H9 (cell line): ENCODE measurements around the gene SYT7. TPM values are rescaled to one million over a fixed set of nuclear protein-coding genes. Genes with fewer than 3 reads are reported as not detected.

Source experiments
- DNase-seq: peaks from one replicate; pipeline ENCODE4 v3.0.0-alpha.2; 2017
- H2AFZ ChIP-seq: one replicate; pipeline ENCODE4 v1.6.1; 2013; ENCODE audit warnings: mild to moderate bottlenecking, low read length, control low read depth, moderate library complexity
- H2AK5ac ChIP-seq: 2 replicates; pipeline ENCODE4 v1.6.1; 2013; ENCODE audit warnings: low read length, control low read depth, mixed read lengths; ENCODE audit not compliant: insufficient read length
- H2BK120ac ChIP-seq: one replicate; pipeline ENCODE4 v1.6.1; 2013; ENCODE audit warnings: low read depth, mild to moderate bottlenecking, low read length, control low read depth, inconsistent platforms; ENCODE audit not compliant: poor library complexity, severe bottlenecking
- H2BK12ac ChIP-seq: 2 replicates; pipeline ENCODE4 v1.6.1; 2013; ENCODE audit warnings: low read length, control low read depth, mixed read lengths, low read depth; ENCODE audit not compliant: insufficient read length
- H2BK15ac ChIP-seq: 2 replicates; pipeline ENCODE4 v1.6.1; 2013; ENCODE audit warnings: low read depth, low read length, control low read depth
- H2BK20ac ChIP-seq: one replicate; pipeline ENCODE4 v1.6.1; 2013; ENCODE audit warnings: low read depth, mild to moderate bottlenecking, low read length, control low read depth, inconsistent platforms; ENCODE audit not compliant: poor library complexity, severe bottlenecking
- H2BK5ac ChIP-seq: 2 replicates; pipeline ENCODE4 v1.6.1; 2013; ENCODE audit warnings: low read length, control low read depth, mixed read lengths; ENCODE audit not compliant: insufficient read length
- H3K14ac ChIP-seq: 2 replicates; pipeline ENCODE4 v1.6.1; 2013; ENCODE audit warnings: low read length, control low read depth; ENCODE audit not compliant: insufficient read depth
- H3K18ac ChIP-seq: 2 replicates; pipeline ENCODE4 v1.6.1; 2013; ENCODE audit warnings: low read depth, mild to moderate bottlenecking, mixed read lengths, low read length, control low read depth; ENCODE audit not compliant: insufficient read length
- H3K23ac ChIP-seq: 2 replicates; pipeline ENCODE4 v1.6.1; 2013; ENCODE audit warnings: low read length, control low read depth, mixed read lengths, low read depth; ENCODE audit not compliant: insufficient read length
- H3K23me2 ChIP-seq: 2 replicates; pipeline ENCODE4 v1.6.1; 2013; ENCODE audit warnings: low read depth, mild to moderate bottlenecking, mixed read lengths, low read length, control low read depth; ENCODE audit not compliant: insufficient read length, poor library complexity, severe bottlenecking
- H3K27ac ChIP-seq: 2 replicates; pipeline ENCODE4 v1.5.1; 2013; ENCODE audit warnings: low read length, control low read depth, mixed read lengths, low read depth; ENCODE audit not compliant: insufficient read length
- H3K27me3 ChIP-seq: 2 replicates; pipeline ENCODE4 v1.6.1; 2013; ENCODE audit warnings: low read length, control low read depth, inconsistent platforms; ENCODE audit not compliant: insufficient read depth
- H3K4ac ChIP-seq: 2 replicates; pipeline ENCODE4 v1.6.1; 2013; ENCODE audit warnings: low read depth, mild to moderate bottlenecking, control low read depth, inconsistent platforms, low read length, moderate library complexity
- H3K4me1 ChIP-seq: 2 replicates; pipeline ENCODE4 v1.6.1; 2013; ENCODE audit warnings: low read length, control low read depth, inconsistent platforms; ENCODE audit not compliant: insufficient read depth
- H3K4me2 ChIP-seq: 2 replicates; pipeline ENCODE4 v1.6.1; 2013; ENCODE audit warnings: low read length, control low read depth, mixed read lengths; ENCODE audit not compliant: insufficient read length, insufficient read depth
- H3K56ac ChIP-seq: 2 replicates; pipeline ENCODE4 v1.6.1; 2013; ENCODE audit warnings: low read depth, mild to moderate bottlenecking, mixed read lengths, low read length, control low read depth; ENCODE audit not compliant: insufficient read length
- H3K79me1 ChIP-seq: 2 replicates; pipeline ENCODE4 v1.6.1; 2013; ENCODE audit warnings: low read depth, mild to moderate bottlenecking, moderate library complexity, low read length, control low read depth, inconsistent platforms; ENCODE audit not compliant: insufficient read depth, poor library complexity, severe bottlenecking
- H3K79me2 ChIP-seq: 2 replicates; pipeline ENCODE4 v1.6.1; 2013; ENCODE audit warnings: low read length, control low read depth, inconsistent platforms; ENCODE audit not compliant: insufficient read depth
- H3K9ac ChIP-seq: 2 replicates; pipeline ENCODE4 v1.6.1; 2013; ENCODE audit warnings: low read length, control low read depth, mixed read lengths; ENCODE audit not compliant: insufficient read length; ENCODE audit errors: extremely low read depth
- H3K9me3 ChIP-seq: one replicate; pipeline ENCODE4 v1.6.1; 2013; ENCODE audit warnings: low read depth, low read length, inconsistent platforms; ENCODE audit not compliant: control insufficient read depth
- H3T11ph ChIP-seq: one replicate; pipeline ENCODE4 v1.6.1; 2013; ENCODE audit warnings: mild to moderate bottlenecking, low read length, control low read depth, inconsistent platforms
- H4K20me1 ChIP-seq: one replicate; pipeline ENCODE4 v1.6.1; 2013; ENCODE audit not compliant: control insufficient read depth, insufficient read length, insufficient read depth
- H4K5ac ChIP-seq: 2 replicates; pipeline ENCODE4 v1.6.1; 2013; ENCODE audit warnings: low read depth, mild to moderate bottlenecking, mixed read lengths, low read length, control low read depth; ENCODE audit not compliant: insufficient read length
- H4K8ac ChIP-seq: replicated peaks from 2 replicates; pipeline ENCODE4 v1.6.1; 2013; ENCODE audit warnings: low read length, control low read depth, mixed read lengths, low read depth; ENCODE audit not compliant: insufficient read length
- H4K91ac ChIP-seq: 2 replicates; pipeline ENCODE4 v1.6.1; 2013; ENCODE audit warnings: low read depth, mild to moderate bottlenecking, moderate library complexity, mixed read lengths, low read length, control low read depth; ENCODE audit not compliant: insufficient read length
- H3K27ac Mint-ChIP-seq, 3 experiments: 2 replicates in 2 of 3; 3 replicates in 1 of 3; pipeline ENCODE4 v1.8.0; 2020 to 2021; ENCODE audit warnings: mixed read lengths in 3 of 3, mild to moderate bottlenecking in 1 of 3, moderate library complexity in 1 of 3
- H3K27me3 Mint-ChIP-seq: 2 replicates; pipeline ENCODE4 v1.8.0; 2021; ENCODE audit warnings: low read depth, mild to moderate bottlenecking, moderate library complexity, mixed read lengths
- H3K36me3 Mint-ChIP-seq, 3 experiments: 2 replicates in 2 of 3; 3 replicates in 1 of 3; pipeline ENCODE4 v1.8.0; 2020 to 2021; ENCODE audit warnings: low read depth in 3 of 3, mixed read lengths in 3 of 3; ENCODE audit not compliant: insufficient read depth in 1 of 3
- H3K4me1 Mint-ChIP-seq, 2 experiments: 2 replicates each; pipeline ENCODE4 v1.8.0; 2020; ENCODE audit warnings: mixed read lengths in 2 of 2
- H3K4me3 Mint-ChIP-seq, 2 experiments: 2 replicates in 1 of 2; 3 replicates in 1 of 2; pipeline ENCODE4 v1.8.0; 2020 to 2021; ENCODE audit warnings: mild to moderate bottlenecking in 2 of 2, mixed read lengths in 2 of 2, moderate library complexity in 1 of 2
- H3K9me3 Mint-ChIP-seq, 2 experiments: 2 replicates in 1 of 2; 3 replicates in 1 of 2; pipeline ENCODE4 v1.8.0; 2020; ENCODE audit warnings: mild to moderate bottlenecking in 2 of 2, mixed read lengths in 2 of 2, moderate library complexity in 1 of 2
- WGBS: extraction: QIAGEN DNeasy Blood & Tissue Kit; methylation state at CpG from one replicate; pipeline ENCODE4 v1.1.7; 2013; ENCODE audit warnings: missing lambda C conversion rate, low lambda C conversion rate, mixed read lengths; ENCODE audit not compliant: insufficient read length; ENCODE audit errors: extremely low coverage; 5-methylcytosine and 5-hydroxymethylcytosine counted together
- total RNA-seq: library from RNA; stranded (reverse); gene quantifications from 2 replicates; pipeline ENCODE4 v1.2.1, GENCODE V29; 2021
- TF ChIP-seq, protein P1 (sequence below): fragments of 200-600 bp; sonication (generic); conservative IDR thresholded peaks from 3 replicates; pipeline ENCODE4 v1.8.0; 2021; ENCODE audit warnings: antibody characterized with exemption, mild to moderate bottlenecking

The SYT7 gene
- total RNA-seq, 1 experiment from 2014 or later: 8.8 TPM

DNA sequence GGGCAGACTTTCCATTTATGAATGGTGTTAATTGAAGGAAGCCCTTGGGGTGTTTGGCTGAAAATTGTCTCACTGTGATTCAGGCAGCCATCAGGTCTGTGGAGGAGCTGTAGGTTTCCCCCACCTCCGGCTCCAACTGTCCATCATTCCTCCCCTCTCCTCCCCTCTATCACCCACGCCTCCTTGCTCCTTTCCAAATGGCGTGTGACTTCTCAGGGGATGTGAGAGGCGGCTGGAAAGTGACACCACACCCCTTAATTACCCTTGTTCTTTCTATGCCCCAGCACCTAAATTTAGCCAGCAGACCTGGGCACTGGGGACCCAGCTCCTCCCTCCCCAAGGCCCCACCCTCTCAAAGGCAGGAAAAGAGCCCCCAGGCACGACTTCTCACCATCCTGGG is 38.1 kb upstream of the SYT7 start:
- no CpG with 5 or more reads among the region's 5 CpGs for WGBS
- H3T11ph ChIP-seq: no peak overlapping the region
- H3K9me3 ChIP-seq: no peaks in the 10 kb centered on the region
- Mint-ChIP-seq H3K9me3 (no peaks in the 10 kb centered on the region), H3K27me3 (peaks cover 10% of the 10 kb centered on the region), H3K4me3 (no peak overlapping the region), H3K27ac (no peak overlapping the region), H3K4me1 (peaks cover 21 to 31% of the 10 kb centered on the region in 2 experiments), H3K36me3 (no peaks in the 10 kb centered on the region)
- H2AK5ac ChIP-seq: no peak overlapping the region
- no peaks in the 10 kb centered on the region for H3K23me2 ChIP-seq
- H3K4me1 ChIP-seq: no peaks in the 10 kb centered on the region; the same call in 1 of the 2 replicates
- no peaks in the 10 kb centered on the region for H3K27me3 ChIP-seq
- no peak overlapping the region for H4K5ac ChIP-seq
- no peak overlapping the region for H3K4ac ChIP-seq
- no peak overlapping the region for H4K8ac ChIP-seq
- H3K4me2 ChIP-seq: no peak overlapping the region
- H3K56ac ChIP-seq: no peak overlapping the region
- H2AFZ ChIP-seq: no peak overlapping the region
- H2BK120ac ChIP-seq: no peak overlapping the region
- H2BK20ac ChIP-seq: no peak overlapping the region
- no peak overlapping the region for H2BK15ac ChIP-seq
- H3K18ac ChIP-seq: no peak overlapping the region
- H3K23ac ChIP-seq: no peak overlapping the region
- TF ChIP-seq, protein P1, sequence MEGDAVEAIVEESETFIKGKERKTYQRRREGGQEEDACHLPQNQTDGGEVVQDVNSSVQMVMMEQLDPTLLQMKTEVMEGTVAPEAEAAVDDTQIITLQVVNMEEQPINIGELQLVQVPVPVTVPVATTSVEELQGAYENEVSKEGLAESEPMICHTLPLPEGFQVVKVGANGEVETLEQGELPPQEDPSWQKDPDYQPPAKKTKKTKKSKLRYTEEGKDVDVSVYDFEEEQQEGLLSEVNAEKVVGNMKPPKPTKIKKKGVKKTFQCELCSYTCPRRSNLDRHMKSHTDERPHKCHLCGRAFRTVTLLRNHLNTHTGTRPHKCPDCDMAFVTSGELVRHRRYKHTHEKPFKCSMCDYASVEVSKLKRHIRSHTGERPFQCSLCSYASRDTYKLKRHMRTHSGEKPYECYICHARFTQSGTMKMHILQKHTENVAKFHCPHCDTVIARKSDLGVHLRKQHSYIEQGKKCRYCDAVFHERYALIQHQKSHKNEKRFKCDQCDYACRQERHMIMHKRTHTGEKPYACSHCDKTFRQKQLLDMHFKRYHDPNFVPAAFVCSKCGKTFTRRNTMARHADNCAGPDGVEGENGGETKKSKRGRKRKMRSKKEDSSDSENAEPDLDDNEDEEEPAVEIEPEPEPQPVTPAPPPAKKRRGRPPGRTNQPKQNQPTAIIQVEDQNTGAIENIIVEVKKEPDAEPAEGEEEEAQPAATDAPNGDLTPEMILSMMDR: no peak
- no peaks in the 10 kb centered on the region for H3K79me2 ChIP-seq
- H4K91ac ChIP-seq: no peak overlapping the region
- no peak overlapping the region for H3K27ac ChIP-seq
- H3K9ac ChIP-seq: no peak overlapping the region
- H3K14ac ChIP-seq: no peak overlapping the region
- H3K79me1 ChIP-seq: no peaks in the 10 kb centered on the region
- no peak overlapping the region for H2BK12ac ChIP-seq
- DNase-seq: no peak
- H4K20me1 ChIP-seq: no peaks in the 10 kb centered on the region
- no peak overlapping the region for H2BK5ac ChIP-seq
